ENCODE measurements around the gene CORO2B. TPM values are rescaled to one million over a fixed set of nuclear protein-coding genes. Genes with fewer than 3 reads are reported as not detected.

Gene CORO2B
- total and polyA plus RNA-seq, 9 of the 15 experiments (the other 6 are each of a cell fraction or from before 2014, with no cell fraction given) = not detected

DNA sequence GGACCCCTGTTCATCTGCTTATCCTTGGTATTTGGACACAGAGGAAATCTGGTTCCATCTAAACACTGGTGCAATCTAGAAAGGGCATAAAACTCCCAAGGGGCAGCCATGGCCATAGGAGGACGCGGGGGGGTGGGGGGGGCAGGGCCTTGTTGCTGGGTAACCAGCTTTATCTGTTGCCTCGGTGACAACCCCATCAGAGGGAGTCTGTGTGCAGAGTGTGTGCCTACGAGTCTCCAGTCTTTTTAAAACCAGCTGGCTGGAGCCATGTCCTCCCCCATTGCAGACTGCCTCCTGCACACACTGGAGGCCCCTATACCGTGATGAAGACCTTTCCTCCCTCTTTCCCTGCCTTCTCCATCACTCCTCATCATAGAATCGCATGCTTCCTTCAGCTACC, 26.4 kb upstream of the CORO2B start:
- no peaks in the 10 kb centered on the region for H3K9me3 ChIP-seq (replicated peaks; ENCODE audit: control insufficient read depth, insufficient read depth, low read depth, low read length)
- ChIA-PET CTCF (ENCODE audit: low intra/inter-chr PET ratio) (interaction anchor here (1.9 to 3.1 kb wide), 2 partner anchors 122 to 323 kb away, joined by 9 to 28 read pairs; no protein-coding TSS in a partner anchor), POLR2A (no interaction called here)
- H3K36me3 ChIP-seq (ENCODE audit: control insufficient read depth, insufficient read depth, low read length) = no peaks in the 10 kb centered on the region
- WGBS (ENCODE audit: insufficient coverage, low coverage, missing lambda C conversion rate) = 0% methylated on average over 4 of the region's 6 CpGs
- H3K27me3 ChIP-seq (ENCODE audit: control insufficient read depth in 2 of 2, insufficient read depth in 2 of 2, low read length in 2 of 2) = peaks cover 5 to 10% of the 10 kb centered on the region in 2 experiments; a peak in 1 of 5 replicates
- no peaks in the 10 kb centered on the region for H3K9me1 ChIP-seq (ENCODE audit: control insufficient read depth, insufficient read depth, low read length)
- no peak for TF ChIP-seq ZZZ3 (IDR thresholded peaks at IDR 0.05)
- TF ChIP-seq RFX1 (IDR thresholded peaks at IDR 0.05) = peak; percentile 79
- peak in 1 of 2 experiments; percentile 70; a peak in 2 of 4 replicates for TF ChIP-seq RCOR1 (IDR thresholded peaks at IDR 0.05; ENCODE audit: borderline replicate concordance in 1 of 2, low read depth in 2 of 2, low read length in 2 of 2)
- TF ChIP-seq JUNB (CRISPR knock-in tag; conservative IDR thresholded peaks at IDR 0.05) = no peak
- TF ChIP-seq, protein P1, sequence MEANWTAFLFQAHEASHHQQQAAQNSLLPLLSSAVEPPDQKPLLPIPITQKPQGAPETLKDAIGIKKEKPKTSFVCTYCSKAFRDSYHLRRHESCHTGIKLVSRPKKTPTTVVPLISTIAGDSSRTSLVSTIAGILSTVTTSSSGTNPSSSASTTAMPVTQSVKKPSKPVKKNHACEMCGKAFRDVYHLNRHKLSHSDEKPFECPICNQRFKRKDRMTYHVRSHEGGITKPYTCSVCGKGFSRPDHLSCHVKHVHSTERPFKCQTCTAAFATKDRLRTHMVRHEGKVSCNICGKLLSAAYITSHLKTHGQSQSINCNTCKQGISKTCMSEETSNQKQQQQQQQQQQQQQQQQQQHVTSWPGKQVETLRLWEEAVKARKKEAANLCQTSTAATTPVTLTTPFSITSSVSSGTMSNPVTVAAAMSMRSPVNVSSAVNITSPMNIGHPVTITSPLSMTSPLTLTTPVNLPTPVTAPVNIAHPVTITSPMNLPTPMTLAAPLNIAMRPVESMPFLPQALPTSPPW (CRISPR knock-in tag; IDR thresholded peaks at IDR 0.05) = peak; percentile 83
- ATAC-seq (no peak), DNase-seq (ENCODE audit: extremely low read depth in 1 of 4, low spot score in 3 of 4) (no peak), FAIRE-seq (no peak)
- H4K20me1 ChIP-seq (replicated peaks; ENCODE audit: control insufficient read depth, insufficient read depth, low read length) = peaks cover 13% of the 10 kb centered on the region
- no peak overlapping the region for H3K4me2 ChIP-seq (ENCODE audit: insufficient read depth, low read length)
- no peaks in the 10 kb centered on the region; a peak in 1 of 5 replicates for H3K4me1 ChIP-seq (replicated peaks in 1 of 2; ENCODE audit: control insufficient read depth in 2 of 2, insufficient read depth in 2 of 2, low read length in 2 of 2)
- in situ Hi-C loops (cut with MboI) = loop anchor here (5.0 kb wide), 1 partner anchor 120 kb away; no protein-coding TSS in a partner anchor
- BruUV-seq (replicated peaks) = no TSS peak
- H2AFZ ChIP-seq (ENCODE audit: low read depth, low read length) = no peak overlapping the region
- H3K4me3 ChIP-seq = no peak overlapping the region
- no peak overlapping the region for H3K9ac ChIP-seq (ENCODE audit: insufficient read depth in 1 of 2, low read depth in 2 of 2, low read length in 2 of 2)
- intact Hi-C loops (cut with micrococcal nuclease) = loop anchor here (10.0 kb wide), 1 partner anchor 182 kb away; no protein-coding TSS in a partner anchor
- no peaks in the 10 kb centered on the region for H3K79me2 ChIP-seq (ENCODE audit: control insufficient read depth, insufficient read depth, low read length)
- no peak overlapping the region for H3K27ac ChIP-seq (ENCODE audit: extremely low read depth, low read depth, low read length)

All from K562 (cell line).